IMR-90 (cell line): ENCODE measurements around the gene HSPB9. TPM values are rescaled to one million over a fixed set of nuclear protein-coding genes. Genes with fewer than 3 reads are reported as not detected.
A peak's percentile ranks its signal among the peaks of the same experiment; 100 is the strongest.

Experiments used
- ATAC-seq: fragments of 200-7000 bp; cut with Tn5 transposase; 2 replicates; pipeline ENCODE4 v1.9.1; 2020; ENCODE audit warnings: low read depth, mild to moderate bottlenecking, moderate library complexity
- BruUV-seq: library from RNA; stranded (reverse); fragments of 400-500 nt; replicated peaks from 2 replicates; lab custom pipeline; 2021; lab: Mats Ljungman, UMichigan
- CTCF ChIA-PET: fragments of 300-600 bp; formaldehyde crosslinking; extraction: SDS; loops from one replicate; lab custom pipeline; 2021; ENCODE audit warnings: antibody characterized with exemption; lab: Yijun Ruan, JAX
- POLR2A ChIA-PET: fragments of 300-600 bp; sonication (Branson Sonifier 250); formaldehyde crosslinking; loops from one replicate; lab custom pipeline; 2022; ENCODE audit warnings: antibody characterized with exemption; ENCODE audit not compliant: unreplicated experiment; lab: Charles Lee
- DNase-seq: peaks from one replicate; pipeline ENCODE4 v3.0.0; 2013
- H2AFZ ChIP-seq: replicated peaks from 2 replicates; pipeline ENCODE3; 2013; ENCODE audit warnings: low read length, mild to moderate bottlenecking; ENCODE audit not compliant: poor library complexity
- H2AK5ac ChIP-seq: 2 replicates; pipeline ENCODE4 v1.6.1; 2013; ENCODE audit warnings: low read depth, low read length, inconsistent platforms
- H2AK9ac ChIP-seq: replicated peaks from 2 replicates; pipeline ENCODE3; 2013; ENCODE audit warnings: mild to moderate bottlenecking, low read depth, low read length, moderate library complexity; ENCODE audit not compliant: poor library complexity
- H2BK120ac ChIP-seq: 2 replicates; pipeline ENCODE4 v1.6.1; 2013; ENCODE audit warnings: low read depth, low read length, inconsistent platforms
- H2BK15ac ChIP-seq: 3 replicates; pipeline ENCODE4 v1.6.1; 2013; ENCODE audit warnings: low read depth, low read length, inconsistent platforms
- H2BK20ac ChIP-seq: 2 replicates; pipeline ENCODE4 v1.6.1; 2013; ENCODE audit warnings: low read depth, mild to moderate bottlenecking, inconsistent platforms, low read length, moderate library complexity
- H2BK5ac ChIP-seq: 2 replicates; pipeline ENCODE4 v1.6.1; 2013; ENCODE audit warnings: mild to moderate bottlenecking, low read depth, low read length, inconsistent platforms; ENCODE audit not compliant: poor library complexity, severe bottlenecking
- H3K14ac ChIP-seq: replicated peaks from 2 replicates; pipeline ENCODE4 v1.6.1; 2013; ENCODE audit warnings: low read depth, low read length, inconsistent platforms
- H3K18ac ChIP-seq: 2 replicates; pipeline ENCODE4 v1.6.1; 2013; ENCODE audit warnings: low read depth, low read length, control low read depth
- H3K23ac ChIP-seq: 2 replicates; pipeline ENCODE4 v1.6.1; 2013; ENCODE audit warnings: low read depth, low read length, inconsistent platforms
- H3K27ac ChIP-seq: 2 replicates; pipeline ENCODE4 v1.5.1; 2013; ENCODE audit warnings: mild to moderate bottlenecking, control low read depth, low read length; ENCODE audit not compliant: insufficient read depth
- H3K27me3 ChIP-seq: 2 replicates; pipeline ENCODE4 v1.6.1; 2013; ENCODE audit warnings: low read length; ENCODE audit not compliant: control insufficient read depth, insufficient read depth
- H3K36me3 ChIP-seq: 2 replicates; pipeline ENCODE4 v1.6.1; 2013; ENCODE audit warnings: low read length, mixed read lengths; ENCODE audit not compliant: control insufficient read depth, insufficient read depth
- H3K4ac ChIP-seq: 2 replicates; pipeline ENCODE4 v1.6.1; 2013; ENCODE audit warnings: low read depth, low read length, inconsistent platforms
- H3K4me1 ChIP-seq: 2 replicates; pipeline ENCODE4 v1.6.1; 2013; ENCODE audit warnings: low read length, mixed read lengths; ENCODE audit not compliant: control insufficient read depth, insufficient read depth
- H3K4me2 ChIP-seq: 2 replicates; pipeline ENCODE4 v1.6.1; 2013; ENCODE audit warnings: low read depth, mild to moderate bottlenecking, control low read depth, low read length, moderate library complexity
- H3K4me3 ChIP-seq: 2 replicates; pipeline ENCODE4 v1.5.1; 2013; ENCODE audit warnings: low read depth, mild to moderate bottlenecking, control low read depth, low read length, moderate library complexity; ENCODE audit not compliant: insufficient read depth
- H3K56ac ChIP-seq: 2 replicates; pipeline ENCODE4 v1.6.1; 2013; ENCODE audit warnings: low read length, inconsistent platforms; ENCODE audit not compliant: insufficient read depth; ENCODE audit errors: extremely low read depth
- H3K79me1 ChIP-seq, 2 experiments: 2 replicates each; pipeline ENCODE4 v1.6.1; 2013; ENCODE audit warnings: low read length in 2 of 2, inconsistent platforms in 1 of 2, low read depth in 1 of 2
- H3K9ac ChIP-seq: 2 replicates; pipeline ENCODE4 v1.6.1; 2013; ENCODE audit warnings: low read depth, low read length, control low read depth
- H3K9me1 ChIP-seq: 2 replicates; pipeline ENCODE4 v1.6.1; 2013; ENCODE audit warnings: low read length, inconsistent platforms; ENCODE audit not compliant: insufficient read depth
- H3K9me3 ChIP-seq: 2 replicates; pipeline ENCODE4 v1.6.1; 2013; ENCODE audit warnings: low read length; ENCODE audit not compliant: control insufficient read depth, insufficient read depth
- H4K20me1 ChIP-seq: 2 replicates; pipeline ENCODE4 v1.6.1; 2013; ENCODE audit warnings: low read length, inconsistent platforms; ENCODE audit not compliant: insufficient read depth
- H4K5ac ChIP-seq: 2 replicates; pipeline ENCODE4 v1.6.1; 2013; ENCODE audit warnings: mild to moderate bottlenecking, low read depth, low read length, control low read depth
- H4K8ac ChIP-seq, 2 experiments: 2 replicates each; pipeline ENCODE4 v1.6.1; 2013; ENCODE audit warnings: low read depth in 2 of 2, low read length in 2 of 2, control low read depth in 1 of 2, inconsistent platforms in 1 of 2
- H4K91ac ChIP-seq: 2 replicates; pipeline ENCODE4 v1.6.1; 2013; ENCODE audit warnings: low read depth, low read length, inconsistent platforms; ENCODE audit not compliant: insufficient read depth
- BHLHE40 ChIP-seq: fragments of 150-350 bp; IDR thresholded peaks from 2 replicates; pipeline ENCODE4 v1.6.1; 2016; ENCODE audit warnings: mild to moderate bottlenecking, low read depth, low read length
- CEBPB ChIP-seq: IDR thresholded peaks from 2 replicates; pipeline ENCODE4 v1.6.1; 2012; ENCODE audit warnings: low read depth, low read length, improper control_type of control experiment
- CHD1 ChIP-seq: IDR thresholded peaks from 2 replicates; pipeline ENCODE4 v1.6.1; 2012; ENCODE audit warnings: low read depth, low read length, improper control_type of control experiment
- FOS ChIP-seq: fragments of 150-350 bp; IDR thresholded peaks from 2 replicates; pipeline ENCODE4 v1.6.1; 2016; ENCODE audit warnings: low read depth, low read length
- MAFK ChIP-seq: IDR thresholded peaks from 2 replicates; pipeline ENCODE4 v1.6.1; 2012; ENCODE audit warnings: low read depth, low read length, improper control_type of control experiment
- MAZ ChIP-seq: IDR thresholded peaks from 2 replicates; pipeline ENCODE4 v1.6.1; 2012; ENCODE audit warnings: low read depth, mild to moderate bottlenecking, low read length, improper control_type of control experiment, moderate library complexity, borderline replicate concordance
- MXI1 ChIP-seq: IDR thresholded peaks from 2 replicates; pipeline ENCODE4 v1.6.1; 2012; ENCODE audit warnings: low read depth, mild to moderate bottlenecking, low read length, moderate library complexity, borderline replicate concordance
- NFE2L2 ChIP-seq: fragments of 150-350 bp; IDR thresholded peaks from 2 replicates; pipeline ENCODE4 v1.6.1; 2016; ENCODE audit warnings: low read depth, mild to moderate bottlenecking, low read length
- POLR2A ChIP-seq: IDR thresholded peaks from 2 replicates; pipeline ENCODE4 v1.6.1; 2012; ENCODE audit warnings: mild to moderate bottlenecking, low read depth, low read length
- RAD21 ChIP-seq: IDR thresholded peaks from 2 replicates; pipeline ENCODE4 v1.6.1; 2012; ENCODE audit warnings: low read length, improper control_type of control experiment
- RCOR1 ChIP-seq: IDR thresholded peaks from 2 replicates; pipeline ENCODE4 v1.6.1; 2012; ENCODE audit warnings: mild to moderate bottlenecking, low read length, improper control_type of control experiment; ENCODE audit not compliant: insufficient replicate concordance
- RFX5 ChIP-seq: IDR thresholded peaks from 2 replicates; pipeline ENCODE4 v1.8.0; 2012; ENCODE audit warnings: low read depth, mild to moderate bottlenecking, low read length, moderate library complexity
- SMC3 ChIP-seq: fragments of 150-350 bp; IDR thresholded peaks from 2 replicates; pipeline ENCODE4 v1.6.1; 2016; ENCODE audit warnings: low read depth, mild to moderate bottlenecking, antibody characterized with exemption, low read length, moderate library complexity
- WGBS, 2 experiments: methylation state at CpG; one replicate each; pipeline versions ENCODE4 v1.1.5 to v1.1.7; 2013; ENCODE audit warnings: missing lambda C conversion rate in 2 of 2; ENCODE audit not compliant: insufficient read length in 1 of 2; ENCODE audit errors: extremely low coverage in 2 of 2; 5-methylcytosine and 5-hydroxymethylcytosine counted together
- dilution Hi-C: fragments of 300-500 bp; cut with HindIII; formaldehyde crosslinking; loops from one replicate; pipeline ENCODE4 v1.14.3; 2018; ENCODE audit warnings: low sequenced_read_pairs; ENCODE audit not compliant: unreplicated experiment
- in situ Hi-C: fragments of 300-500 bp; cut with MboI; formaldehyde crosslinking; loops from 3 replicates; pipeline ENCODE4 v1.14.3; 2019; ENCODE audit warnings: low sequenced_read_pairs, inconsistent platforms, mixed read lengths
- intact Hi-C: fragments of 100-400 bp; cut with micrococcal nuclease; formaldehyde crosslinking; loops from 2 replicates; pipeline ENCODE4 v1.10.0; 2022
- polyA plus RNA-seq, 3 experiments: library from polyadenylated mRNA; depleted of rRNA; stranded (reverse); fragments of >200 nt; gene quantifications; 2 replicates each; pipeline ENCODE4 v1.2.3, GENCODE V29; 2012; ENCODE audit warnings: low replicate concordance in 1 of 3
- total RNA-seq: library from RNA; depleted of rRNA; stranded (reverse); fragments of >200 nt; gene quantifications from 2 replicates; pipeline ENCODE4 v1.2.3, GENCODE V29; 2012
- TF ChIP-seq, protein P1 (sequence below): fragments of 150-350 bp; IDR thresholded peaks from 2 replicates; pipeline ENCODE4 v1.6.1; 2017; ENCODE audit warnings: mild to moderate bottlenecking, antibody characterized with exemption, low read length, low read depth
- TF ChIP-seq, protein P2 (sequence below): fragments of 150-350 bp; IDR thresholded peaks from 2 replicates; pipeline ENCODE4 v1.6.1; 2016; ENCODE audit warnings: low read depth, mild to moderate bottlenecking, low read length, moderate library complexity, borderline replicate concordance
- TF ChIP-seq, protein P3 (sequence below): conservative IDR thresholded peaks from 2 replicates; pipeline ENCODE4 v1.5.1; 2012; ENCODE audit warnings: mild to moderate bottlenecking, low read depth, low read length, improper control_type of control experiment

HSPB9 gene
- total and polyA plus RNA-seq, 2 of the 4 experiments (the other 2 are of a cell fraction): not detected

DNA sequence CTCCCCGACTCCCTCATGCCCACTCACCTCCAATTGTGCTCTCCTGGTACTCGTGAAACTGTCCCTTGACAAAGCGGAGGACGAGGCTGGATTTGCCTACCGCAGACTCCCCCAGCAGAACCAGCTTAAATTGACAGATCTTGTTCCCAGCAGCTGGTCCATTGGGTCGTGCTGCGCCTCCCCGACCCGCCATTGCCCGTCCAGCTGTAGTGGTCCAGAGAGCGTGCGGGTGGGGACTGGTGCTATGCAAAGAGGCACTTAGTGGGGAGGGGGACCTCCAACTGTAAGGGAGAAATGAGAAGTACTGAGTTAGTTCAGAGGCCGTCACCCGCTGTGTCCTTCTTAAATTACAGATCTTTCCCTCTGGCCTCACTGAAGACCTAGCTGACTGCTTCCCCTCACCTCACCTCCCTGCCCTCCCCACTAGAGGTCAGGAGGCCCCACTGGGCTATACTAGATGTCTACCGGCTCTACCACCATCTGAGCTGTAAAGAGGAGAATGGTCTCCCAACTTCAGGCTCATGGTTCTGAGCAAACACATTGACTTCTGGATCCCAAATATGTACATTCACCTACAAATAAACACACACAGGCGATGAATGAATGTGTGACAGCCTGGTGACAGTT, 7.8 kb downstream of the HSPB9 start:
- H4K5ac ChIP-seq: no peak overlapping the region
- peaks cover 46% of the 10 kb centered on the region for H3K36me3 ChIP-seq
- H3K4ac ChIP-seq: no peak overlapping the region
- H2AK9ac ChIP-seq: no peak overlapping the region
- no peak overlapping the region for H3K27ac ChIP-seq
- H4K20me1 ChIP-seq: peaks cover 53% of the 10 kb centered on the region
- in situ Hi-C loops (no loop called here), dilution Hi-C loops (no loop called here), intact Hi-C loops (loop anchor here (10.0 kb wide), 1 partner anchor 394 kb away; no protein-coding TSS in a partner anchor)
- ChIA-PET CTCF (no interaction called here), POLR2A (no interaction called here)
- H3K14ac ChIP-seq: no peak overlapping the region
- H3K23ac ChIP-seq: no peak overlapping the region
- BruUV-seq: no TSS peak
- no CpG with 5 or more reads among the region's 16 CpGs for WGBS, 2 experiments
- H3K27me3 ChIP-seq: no peaks in the 10 kb centered on the region
- TF ChIP-seq, protein P1, sequence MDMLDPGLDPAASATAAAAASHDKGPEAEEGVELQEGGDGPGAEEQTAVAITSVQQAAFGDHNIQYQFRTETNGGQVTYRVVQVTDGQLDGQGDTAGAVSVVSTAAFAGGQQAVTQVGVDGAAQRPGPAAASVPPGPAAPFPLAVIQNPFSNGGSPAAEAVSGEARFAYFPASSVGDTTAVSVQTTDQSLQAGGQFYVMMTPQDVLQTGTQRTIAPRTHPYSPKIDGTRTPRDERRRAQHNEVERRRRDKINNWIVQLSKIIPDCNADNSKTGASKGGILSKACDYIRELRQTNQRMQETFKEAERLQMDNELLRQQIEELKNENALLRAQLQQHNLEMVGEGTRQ: no peak
- TF ChIP-seq FOS (no peak), SMC3 (no peak), MAFK (no peak), RCOR1 (no peak), MAZ (no peak), RAD21 (no peak), BHLHE40 (no peak), CEBPB (no peak), POLR2A (no peak), RFX5 (no peak), MXI1 (no peak), CHD1 (no peak), NFE2L2 (no peak)
- TF ChIP-seq, protein P2, sequence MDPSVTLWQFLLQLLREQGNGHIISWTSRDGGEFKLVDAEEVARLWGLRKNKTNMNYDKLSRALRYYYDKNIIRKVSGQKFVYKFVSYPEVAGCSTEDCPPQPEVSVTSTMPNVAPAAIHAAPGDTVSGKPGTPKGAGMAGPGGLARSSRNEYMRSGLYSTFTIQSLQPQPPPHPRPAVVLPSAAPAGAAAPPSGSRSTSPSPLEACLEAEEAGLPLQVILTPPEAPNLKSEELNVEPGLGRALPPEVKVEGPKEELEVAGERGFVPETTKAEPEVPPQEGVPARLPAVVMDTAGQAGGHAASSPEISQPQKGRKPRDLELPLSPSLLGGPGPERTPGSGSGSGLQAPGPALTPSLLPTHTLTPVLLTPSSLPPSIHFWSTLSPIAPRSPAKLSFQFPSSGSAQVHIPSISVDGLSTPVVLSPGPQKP: no peak
- TF ChIP-seq, protein P3, sequence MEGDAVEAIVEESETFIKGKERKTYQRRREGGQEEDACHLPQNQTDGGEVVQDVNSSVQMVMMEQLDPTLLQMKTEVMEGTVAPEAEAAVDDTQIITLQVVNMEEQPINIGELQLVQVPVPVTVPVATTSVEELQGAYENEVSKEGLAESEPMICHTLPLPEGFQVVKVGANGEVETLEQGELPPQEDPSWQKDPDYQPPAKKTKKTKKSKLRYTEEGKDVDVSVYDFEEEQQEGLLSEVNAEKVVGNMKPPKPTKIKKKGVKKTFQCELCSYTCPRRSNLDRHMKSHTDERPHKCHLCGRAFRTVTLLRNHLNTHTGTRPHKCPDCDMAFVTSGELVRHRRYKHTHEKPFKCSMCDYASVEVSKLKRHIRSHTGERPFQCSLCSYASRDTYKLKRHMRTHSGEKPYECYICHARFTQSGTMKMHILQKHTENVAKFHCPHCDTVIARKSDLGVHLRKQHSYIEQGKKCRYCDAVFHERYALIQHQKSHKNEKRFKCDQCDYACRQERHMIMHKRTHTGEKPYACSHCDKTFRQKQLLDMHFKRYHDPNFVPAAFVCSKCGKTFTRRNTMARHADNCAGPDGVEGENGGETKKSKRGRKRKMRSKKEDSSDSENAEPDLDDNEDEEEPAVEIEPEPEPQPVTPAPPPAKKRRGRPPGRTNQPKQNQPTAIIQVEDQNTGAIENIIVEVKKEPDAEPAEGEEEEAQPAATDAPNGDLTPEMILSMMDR: no peak
- H3K56ac ChIP-seq: no peak overlapping the region
- no peak overlapping the region for H3K4me3 ChIP-seq
- no peak overlapping the region for H2AK5ac ChIP-seq
- H4K8ac ChIP-seq: no peak overlapping the region
- DNase-seq (no peak), ATAC-seq (no peak)
- H3K9me3 ChIP-seq: no peaks in the 10 kb centered on the region
- no peak overlapping the region for H2BK5ac ChIP-seq
- peak overlapping the region; percentile 2 for H2AFZ ChIP-seq
- H3K9ac ChIP-seq: no peak overlapping the region
- H3K4me1 ChIP-seq: peaks cover 19% of the 10 kb centered on the region
- no peak overlapping the region for H2BK120ac ChIP-seq
- H3K18ac ChIP-seq: no peak overlapping the region
- no peak overlapping the region for H2BK20ac ChIP-seq
- H2BK15ac ChIP-seq: no peak overlapping the region
- H3K79me1 ChIP-seq: peaks cover 44 to 74% of the 10 kb centered on the region in 2 experiments
- no peak overlapping the region for H3K4me2 ChIP-seq
- peaks cover 43% of the 10 kb centered on the region for H3K9me1 ChIP-seq
- no peak overlapping the region for H4K91ac ChIP-seq
